ENCODE data around the gene MYO18B. TPM values are rescaled to one million over a fixed set of nuclear protein-coding genes. Genes with fewer than 3 reads are reported as not detected.

MYO18B gene
- total RNA-seq, 1 experiment from 2014 or later = 0.05 TPM

DNA sequence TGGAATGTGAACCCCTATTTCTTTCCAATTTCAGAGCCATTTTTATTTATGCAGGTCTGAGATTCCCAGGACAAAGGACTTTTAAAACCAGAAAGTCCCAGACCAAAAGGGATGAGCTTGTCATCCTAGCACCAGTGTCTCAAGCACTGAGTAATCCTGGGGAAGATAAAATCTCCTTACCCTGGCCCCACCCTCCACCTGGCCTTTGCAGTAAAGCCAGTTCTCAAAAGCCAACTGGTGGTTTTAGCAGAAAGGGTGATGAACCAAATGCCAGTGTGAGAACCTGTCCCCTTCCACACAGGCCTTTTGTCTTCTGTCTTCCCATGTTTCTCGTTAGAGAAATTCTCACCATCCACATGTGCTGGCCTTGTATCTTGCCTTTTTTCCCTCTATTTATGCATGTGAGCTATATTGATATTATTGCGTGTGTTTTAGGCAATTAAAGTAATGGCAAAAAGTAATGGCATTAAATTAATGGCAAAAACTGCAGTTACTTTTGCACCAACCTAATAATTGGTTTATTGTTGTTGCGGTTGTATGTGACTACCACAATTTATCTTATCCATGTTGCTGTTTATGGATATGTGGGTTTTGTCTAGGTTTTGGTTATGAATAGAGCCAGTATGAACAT is 191.3 kb downstream of the MYO18B start:
- Histone ChIP-seq H3K4me2 (ENCODE audit: low read length) (no peak overlapping the region), H3K36me3 (ENCODE audit: control insufficient read depth in 1 of 2, insufficient read depth in 2 of 2, low read length in 2 of 2) (no peaks in the 10 kb centered on the region), H3K79me2 (ENCODE audit: insufficient read depth, low read length) (no peaks in the 10 kb centered on the region), H3K4me1 (ENCODE audit: control insufficient read depth in 1 of 2, insufficient read depth in 2 of 2, low read length in 2 of 2) (no peaks in the 10 kb centered on the region), H3K9me3 (ENCODE audit: control insufficient read depth in 1 of 2, insufficient read depth in 1 of 2, low read depth in 1 of 2, low read length in 2 of 2) (no peaks in the 10 kb centered on the region), H3K9me2 (ENCODE audit: insufficient read depth) (no peaks in the 10 kb centered on the region), H4K20me1 (ENCODE audit: insufficient read depth) (no peaks in the 10 kb centered on the region), H3K4me3 (replicated peaks in 1 of 2; ENCODE audit: low read depth in 1 of 2, low read length in 2 of 2) (no peak overlapping the region), H3K27me3 (ENCODE audit: insufficient read depth, low read length) (peaks cover 71% of the 10 kb centered on the region), H3K27ac (ENCODE audit: low read depth, low read length) (no peak overlapping the region), H3K9ac (ENCODE audit: low read length) (no peak overlapping the region), H2AFZ (ENCODE audit: low read depth, low read length, poor library complexity, severe bottlenecking) (no peak overlapping the region)
- BruUV-seq (replicated peaks) = no TSS peak
- CTCF ChIA-PET = no interaction called here
- no peak for ATAC-seq
- RAD21 ChIA-PET (ENCODE audit: low non-redundant PET in 1 of 2, low total read pairs in 2 of 2, uncharacterized antibody in 2 of 2, unreplicated experiment in 2 of 2) = no interaction called here
- intact Hi-C loops (cut with micrococcal nuclease) = no loop called here
- no peak for DNase-seq (ENCODE audit: low read depth, low spot score)
- POLR2A ChIA-PET = no interaction called here
- TF ChIP-seq FOSL1 (IDR thresholded peaks at IDR 0.05; ENCODE audit: low read depth) = no peak
- TF ChIP-seq SIN3A (IDR thresholded peaks at IDR 0.05; ENCODE audit: low read depth) = no peak
- no peak for TF ChIP-seq JUND (IDR thresholded peaks at IDR 0.05)
- TF ChIP-seq, protein P1, sequence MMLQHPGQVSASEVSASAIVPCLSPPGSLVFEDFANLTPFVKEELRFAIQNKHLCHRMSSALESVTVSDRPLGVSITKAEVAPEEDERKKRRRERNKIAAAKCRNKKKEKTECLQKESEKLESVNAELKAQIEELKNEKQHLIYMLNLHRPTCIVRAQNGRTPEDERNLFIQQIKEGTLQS (IDR thresholded peaks at IDR 0.05) = no peak
- TF ChIP-seq ZFX (IDR thresholded peaks at IDR 0.05) = no peak
- TF ChIP-seq ZNF274 (IDR thresholded peaks at IDR 0.05; ENCODE audit: low read depth, low read length) = no peak
- TF ChIP-seq, protein P2, sequence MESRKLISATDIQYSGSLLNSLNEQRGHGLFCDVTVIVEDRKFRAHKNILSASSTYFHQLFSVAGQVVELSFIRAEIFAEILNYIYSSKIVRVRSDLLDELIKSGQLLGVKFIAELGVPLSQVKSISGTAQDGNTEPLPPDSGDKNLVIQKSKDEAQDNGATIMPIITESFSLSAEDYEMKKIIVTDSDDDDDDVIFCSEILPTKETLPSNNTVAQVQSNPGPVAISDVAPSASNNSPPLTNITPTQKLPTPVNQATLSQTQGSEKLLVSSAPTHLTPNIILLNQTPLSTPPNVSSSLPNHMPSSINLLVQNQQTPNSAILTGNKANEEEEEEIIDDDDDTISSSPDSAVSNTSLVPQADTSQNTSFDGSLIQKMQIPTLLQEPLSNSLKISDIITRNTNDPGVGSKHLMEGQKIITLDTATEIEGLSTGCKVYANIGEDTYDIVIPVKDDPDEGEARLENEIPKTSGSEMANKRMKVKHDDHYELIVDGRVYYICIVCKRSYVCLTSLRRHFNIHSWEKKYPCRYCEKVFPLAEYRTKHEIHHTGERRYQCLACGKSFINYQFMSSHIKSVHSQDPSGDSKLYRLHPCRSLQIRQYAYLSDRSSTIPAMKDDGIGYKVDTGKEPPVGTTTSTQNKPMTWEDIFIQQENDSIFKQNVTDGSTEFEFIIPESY (IDR thresholded peaks at IDR 0.05; ENCODE audit: extremely low read depth, insufficient replicate concordance, low read length) = no peak
- TF ChIP-seq TCF7L2 (IDR thresholded peaks at IDR 0.05; ENCODE audit: borderline replicate concordance, extremely low read depth, insufficient read depth, insufficient read length) = no peak
- no peak for TF ChIP-seq EZH2 (IDR thresholded peaks at IDR 0.05)
- no peak for TF ChIP-seq EGR1 (IDR thresholded peaks at IDR 0.05; ENCODE audit: low read depth)
- no peak for TF ChIP-seq ELF1 (IDR thresholded peaks at IDR 0.05; ENCODE audit: borderline replicate concordance, low read depth)
- TF ChIP-seq, protein P3, sequence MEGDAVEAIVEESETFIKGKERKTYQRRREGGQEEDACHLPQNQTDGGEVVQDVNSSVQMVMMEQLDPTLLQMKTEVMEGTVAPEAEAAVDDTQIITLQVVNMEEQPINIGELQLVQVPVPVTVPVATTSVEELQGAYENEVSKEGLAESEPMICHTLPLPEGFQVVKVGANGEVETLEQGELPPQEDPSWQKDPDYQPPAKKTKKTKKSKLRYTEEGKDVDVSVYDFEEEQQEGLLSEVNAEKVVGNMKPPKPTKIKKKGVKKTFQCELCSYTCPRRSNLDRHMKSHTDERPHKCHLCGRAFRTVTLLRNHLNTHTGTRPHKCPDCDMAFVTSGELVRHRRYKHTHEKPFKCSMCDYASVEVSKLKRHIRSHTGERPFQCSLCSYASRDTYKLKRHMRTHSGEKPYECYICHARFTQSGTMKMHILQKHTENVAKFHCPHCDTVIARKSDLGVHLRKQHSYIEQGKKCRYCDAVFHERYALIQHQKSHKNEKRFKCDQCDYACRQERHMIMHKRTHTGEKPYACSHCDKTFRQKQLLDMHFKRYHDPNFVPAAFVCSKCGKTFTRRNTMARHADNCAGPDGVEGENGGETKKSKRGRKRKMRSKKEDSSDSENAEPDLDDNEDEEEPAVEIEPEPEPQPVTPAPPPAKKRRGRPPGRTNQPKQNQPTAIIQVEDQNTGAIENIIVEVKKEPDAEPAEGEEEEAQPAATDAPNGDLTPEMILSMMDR (IDR thresholded peaks at IDR 0.05 in 2 of 3, conservative IDR thresholded peaks at IDR 0.05 in 1 of 3; ENCODE audit: borderline replicate concordance in 1 of 3, insufficient read depth in 1 of 3, low read depth in 2 of 3, low read length in 2 of 3) = no peak
- no peak for TF ChIP-seq SP1 (IDR thresholded peaks at IDR 0.05; ENCODE audit: low read depth)
- no peak for TF ChIP-seq EZH2phosphoT487 (IDR thresholded peaks at IDR 0.05; ENCODE audit: borderline replicate concordance)
- TF ChIP-seq CEBPB (IDR thresholded peaks at IDR 0.05; ENCODE audit: low read depth) = no peak
- TF ChIP-seq POLR2A (IDR thresholded peaks at IDR 0.05; ENCODE audit: borderline replicate concordance, extremely low read depth, insufficient read depth, insufficient read length) = no peak
- TF ChIP-seq, protein P4, sequence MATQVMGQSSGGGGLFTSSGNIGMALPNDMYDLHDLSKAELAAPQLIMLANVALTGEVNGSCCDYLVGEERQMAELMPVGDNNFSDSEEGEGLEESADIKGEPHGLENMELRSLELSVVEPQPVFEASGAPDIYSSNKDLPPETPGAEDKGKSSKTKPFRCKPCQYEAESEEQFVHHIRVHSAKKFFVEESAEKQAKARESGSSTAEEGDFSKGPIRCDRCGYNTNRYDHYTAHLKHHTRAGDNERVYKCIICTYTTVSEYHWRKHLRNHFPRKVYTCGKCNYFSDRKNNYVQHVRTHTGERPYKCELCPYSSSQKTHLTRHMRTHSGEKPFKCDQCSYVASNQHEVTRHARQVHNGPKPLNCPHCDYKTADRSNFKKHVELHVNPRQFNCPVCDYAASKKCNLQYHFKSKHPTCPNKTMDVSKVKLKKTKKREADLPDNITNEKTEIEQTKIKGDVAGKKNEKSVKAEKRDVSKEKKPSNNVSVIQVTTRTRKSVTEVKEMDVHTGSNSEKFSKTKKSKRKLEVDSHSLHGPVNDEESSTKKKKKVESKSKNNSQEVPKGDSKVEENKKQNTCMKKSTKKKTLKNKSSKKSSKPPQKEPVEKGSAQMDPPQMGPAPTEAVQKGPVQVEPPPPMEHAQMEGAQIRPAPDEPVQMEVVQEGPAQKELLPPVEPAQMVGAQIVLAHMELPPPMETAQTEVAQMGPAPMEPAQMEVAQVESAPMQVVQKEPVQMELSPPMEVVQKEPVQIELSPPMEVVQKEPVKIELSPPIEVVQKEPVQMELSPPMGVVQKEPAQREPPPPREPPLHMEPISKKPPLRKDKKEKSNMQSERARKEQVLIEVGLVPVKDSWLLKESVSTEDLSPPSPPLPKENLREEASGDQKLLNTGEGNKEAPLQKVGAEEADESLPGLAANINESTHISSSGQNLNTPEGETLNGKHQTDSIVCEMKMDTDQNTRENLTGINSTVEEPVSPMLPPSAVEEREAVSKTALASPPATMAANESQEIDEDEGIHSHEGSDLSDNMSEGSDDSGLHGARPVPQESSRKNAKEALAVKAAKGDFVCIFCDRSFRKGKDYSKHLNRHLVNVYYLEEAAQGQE (IDR thresholded peaks at IDR 0.05; ENCODE audit: low read depth) = no peak
- no peak for TF ChIP-seq CBX3 (IDR thresholded peaks at IDR 0.05; ENCODE audit: low read depth)
